Ascending aorta (tissue), 2 donors: ENCODE data around the gene GPC3. TPM values are rescaled to one million over a fixed set of nuclear protein-coding genes. Genes with fewer than 3 reads are reported as not detected.

Experiments
- DNase-seq, 2 donors: peaks; one replicate each; pipeline ENCODE4 v3.0.0-alpha.2; 2019; ENCODE audit warnings: low spot score in 2 of 2
- H3K27ac ChIP-seq, 2 donors: fragments of 200-600 bp; sonication (generic); one replicate each; pipeline ENCODE4 v1.5.1; 2016 to 2017; ENCODE audit warnings: mild to moderate bottlenecking in 1 of 2
- H3K27me3 ChIP-seq: fragments of 200-600 bp; sonication (generic); one replicate; pipeline ENCODE4 v1.5.1; 2017
- H3K36me3 ChIP-seq, 2 donors: fragments of 200-600 bp; sonication (generic); one replicate each; pipeline ENCODE4 v1.5.1; 2016
- H3K4me1 ChIP-seq, 2 donors: fragments of 200-600 bp; sonication (generic); one replicate each; pipeline ENCODE4 v1.5.1; 2016 to 2017; ENCODE audit warnings: mild to moderate bottlenecking in 1 of 2
- H3K4me3 ChIP-seq, 2 donors: fragments of 200-600 bp; sonication (generic); one replicate each; pipeline ENCODE4 v1.5.1; 2016 to 2017; ENCODE audit warnings: mild to moderate bottlenecking in 1 of 2
- H3K9me3 ChIP-seq, 2 donors: fragments of 200-600 bp; sonication (generic); one replicate each; pipeline ENCODE4 v1.5.1; 2016
- intact Hi-C: fragments of 100-400 bp; cut with DNase I; formaldehyde crosslinking; loops from one replicate; pipeline ENCODE4 v1.15.1; 2023
- total RNA-seq: library from RNA; depleted of rRNA; stranded (reverse); fragments of >200 nt; gene quantifications from one replicate; pipeline ENCODE4 v1.1.0, GENCODE V29; 2016
- TF ChIP-seq, protein P1 (sequence below), 3 experiments: fragments of 200-600 bp in 2 of 3; fragments of 450-650 bp in 1 of 3; sonication (generic) in 2 of 3; IDR thresholded peaks; one replicate each; pipeline ENCODE4 v1.5.1; 2016 to 2019; ENCODE audit warnings: antibody characterized with exemption in 3 of 3, mild to moderate bottlenecking in 1 of 3, moderate library complexity in 1 of 3

The GPC3 gene
- total RNA-seq, 1 donor from 2014 or later = 0.75 TPM

DNA sequence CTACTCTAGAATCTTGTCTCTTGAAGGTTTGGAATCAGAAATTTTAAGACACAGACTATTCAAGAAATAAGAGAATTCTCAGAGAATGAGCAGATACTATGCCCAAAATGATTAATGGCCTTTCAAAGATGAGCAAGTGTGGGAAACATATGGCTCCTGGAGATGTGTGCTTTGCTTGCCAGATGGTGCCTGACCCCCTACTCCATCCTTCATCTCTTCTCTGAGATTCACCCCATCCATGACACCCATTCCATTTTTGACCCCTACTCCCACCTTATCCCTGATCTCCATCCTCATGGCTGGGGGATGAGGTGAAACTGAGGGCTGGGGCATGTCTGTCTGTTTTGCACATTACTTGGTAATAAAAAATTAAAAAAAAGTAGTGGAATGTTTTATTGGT, 75.5 kb downstream of the GPC3 start:
- Histone ChIP-seq H3K4me3 (no peak overlapping the region), H3K9me3 (no peaks in the 10 kb centered on the region), H3K4me1 (no peaks in the 10 kb centered on the region), H3K27ac (no peak overlapping the region), H3K36me3 (no peaks in the 10 kb centered on the region), H3K27me3 (no peaks in the 10 kb centered on the region)
- no peak for DNase-seq
- intact Hi-C loops = no loop called here
- TF ChIP-seq, protein P1, sequence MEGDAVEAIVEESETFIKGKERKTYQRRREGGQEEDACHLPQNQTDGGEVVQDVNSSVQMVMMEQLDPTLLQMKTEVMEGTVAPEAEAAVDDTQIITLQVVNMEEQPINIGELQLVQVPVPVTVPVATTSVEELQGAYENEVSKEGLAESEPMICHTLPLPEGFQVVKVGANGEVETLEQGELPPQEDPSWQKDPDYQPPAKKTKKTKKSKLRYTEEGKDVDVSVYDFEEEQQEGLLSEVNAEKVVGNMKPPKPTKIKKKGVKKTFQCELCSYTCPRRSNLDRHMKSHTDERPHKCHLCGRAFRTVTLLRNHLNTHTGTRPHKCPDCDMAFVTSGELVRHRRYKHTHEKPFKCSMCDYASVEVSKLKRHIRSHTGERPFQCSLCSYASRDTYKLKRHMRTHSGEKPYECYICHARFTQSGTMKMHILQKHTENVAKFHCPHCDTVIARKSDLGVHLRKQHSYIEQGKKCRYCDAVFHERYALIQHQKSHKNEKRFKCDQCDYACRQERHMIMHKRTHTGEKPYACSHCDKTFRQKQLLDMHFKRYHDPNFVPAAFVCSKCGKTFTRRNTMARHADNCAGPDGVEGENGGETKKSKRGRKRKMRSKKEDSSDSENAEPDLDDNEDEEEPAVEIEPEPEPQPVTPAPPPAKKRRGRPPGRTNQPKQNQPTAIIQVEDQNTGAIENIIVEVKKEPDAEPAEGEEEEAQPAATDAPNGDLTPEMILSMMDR (IDR thresholded peaks at IDR 0.05) = no peak

DNA sequence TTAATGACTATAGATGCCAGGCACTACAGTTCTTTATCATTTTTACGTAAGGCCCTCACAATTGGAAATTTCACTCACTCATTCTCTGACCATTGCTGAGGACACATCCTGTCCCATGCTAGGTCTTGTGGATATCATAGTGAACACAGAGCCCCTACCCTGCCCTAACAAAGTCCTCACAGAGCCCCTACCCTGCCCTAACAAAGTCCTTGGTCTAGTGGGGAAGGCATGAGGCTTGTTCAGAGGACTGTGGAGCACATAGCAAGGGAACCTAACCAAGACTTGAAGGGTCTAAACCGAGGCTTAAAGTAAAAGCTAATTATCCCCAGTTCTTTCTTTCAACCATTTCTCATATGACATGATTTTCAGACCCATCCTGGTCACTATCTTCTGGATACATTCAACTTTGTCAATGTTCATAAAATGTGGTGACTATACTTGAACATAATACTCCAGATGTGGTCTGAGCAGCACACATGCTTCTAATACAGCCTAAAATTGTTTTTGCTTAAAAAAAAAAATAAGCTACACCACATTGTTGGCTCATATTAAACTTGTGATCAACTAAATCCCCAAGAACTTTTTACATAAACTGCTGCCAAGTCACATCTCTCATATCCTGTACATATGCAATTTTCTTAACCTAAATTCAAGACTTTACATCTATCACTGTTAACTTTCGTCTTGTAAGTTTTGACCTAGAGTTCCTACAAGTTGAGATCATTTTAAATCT, 77.0 kb downstream of the GPC3 start:
- TF ChIP-seq, protein P1 (IDR thresholded peaks at IDR 0.05) = no peak
- no peak for DNase-seq
- Histone ChIP-seq H3K27me3 (no peaks in the 10 kb centered on the region), H3K4me3 (no peak overlapping the region), H3K36me3 (no peaks in the 10 kb centered on the region), H3K9me3 (no peaks in the 10 kb centered on the region), H3K4me1 (no peaks in the 10 kb centered on the region), H3K27ac (no peak overlapping the region)
- intact Hi-C loops = no loop called here

DNA sequence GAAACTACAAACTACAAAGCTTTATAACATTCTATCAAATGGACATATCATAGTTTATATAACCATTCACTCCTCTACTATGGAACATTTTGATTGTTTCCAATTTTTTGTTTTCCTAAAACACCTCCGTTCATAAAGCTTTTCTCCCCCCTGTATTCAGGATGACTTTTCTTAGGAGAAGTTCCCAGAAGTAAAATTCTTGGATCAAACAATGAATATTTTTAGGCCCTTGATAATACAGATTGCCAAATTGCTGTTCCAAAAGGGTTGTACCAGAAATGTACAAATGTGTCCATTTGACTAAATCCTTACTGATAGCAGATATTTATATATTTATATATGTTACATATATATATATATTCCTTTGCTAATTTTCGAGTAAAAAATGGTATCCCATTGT, 77.8 kb downstream of the GPC3 start:
- intact Hi-C loops = no loop called here
- Histone ChIP-seq H3K9me3 (no peaks in the 10 kb centered on the region), H3K4me3 (no peak overlapping the region), H3K36me3 (no peaks in the 10 kb centered on the region), H3K4me1 (no peaks in the 10 kb centered on the region), H3K27ac (no peak overlapping the region), H3K27me3 (no peaks in the 10 kb centered on the region)
- no peak for DNase-seq
- TF ChIP-seq, protein P1 (IDR thresholded peaks at IDR 0.05) = no peak

DNA sequence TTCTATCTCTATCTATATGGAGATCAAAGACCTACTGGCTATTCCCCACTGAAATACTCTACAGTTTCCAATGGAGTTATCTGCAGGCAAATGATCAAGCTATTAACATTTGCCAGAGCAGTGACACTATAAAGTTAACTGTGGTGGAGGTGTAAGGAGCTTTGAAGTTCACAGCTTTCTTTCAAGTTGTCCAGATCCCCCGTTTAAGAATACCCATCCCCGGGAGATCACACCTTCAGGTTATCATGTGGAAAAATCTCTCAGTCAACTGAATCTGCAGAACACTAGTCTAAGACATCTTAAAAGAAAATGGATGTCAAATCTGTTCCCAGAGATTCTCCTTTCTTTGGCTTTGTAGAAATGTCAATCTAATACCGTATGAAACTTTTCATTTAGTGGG, 80.1 kb downstream of the GPC3 start:
- Histone ChIP-seq H3K27ac (no peak overlapping the region), H3K27me3 (no peaks in the 10 kb centered on the region), H3K36me3 (no peaks in the 10 kb centered on the region), H3K9me3 (no peaks in the 10 kb centered on the region), H3K4me3 (no peak overlapping the region), H3K4me1 (no peaks in the 10 kb centered on the region)
- no peak for DNase-seq
- intact Hi-C loops = no loop called here
- TF ChIP-seq, protein P1 (IDR thresholded peaks at IDR 0.05) = no peak

DNA sequence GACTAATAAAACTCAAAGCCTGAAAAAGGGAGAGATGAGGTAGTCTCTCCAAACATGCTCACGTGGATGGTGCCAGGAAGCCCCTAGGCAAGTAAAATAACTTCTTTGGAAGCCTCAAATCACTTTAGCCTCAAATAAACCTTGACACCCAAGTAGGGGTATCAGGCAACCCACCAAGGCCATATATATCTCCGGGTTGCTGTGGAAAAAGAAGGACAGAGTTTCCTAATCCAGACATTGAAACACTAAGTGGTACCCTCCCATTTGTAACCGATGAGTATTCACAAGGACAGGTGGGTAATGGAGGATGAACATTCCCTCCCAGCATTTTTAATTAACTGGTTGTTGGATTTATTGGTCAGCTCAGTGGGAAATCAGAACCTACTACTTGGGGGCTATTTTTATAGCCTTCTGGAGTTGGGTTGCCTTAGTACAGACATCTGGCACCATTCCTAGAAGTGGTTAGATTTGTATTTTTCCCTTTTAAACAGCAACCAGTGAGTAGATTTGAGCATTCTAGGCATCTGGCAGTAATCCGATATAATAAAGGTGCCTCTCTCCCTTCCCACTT, 87.7 kb downstream of the GPC3 start:
- Histone ChIP-seq H3K9me3 (no peaks in the 10 kb centered on the region), H3K27me3 (no peaks in the 10 kb centered on the region), H3K36me3 (no peaks in the 10 kb centered on the region), H3K4me3 (no peak overlapping the region), H3K27ac (no peak overlapping the region), H3K4me1 (no peaks in the 10 kb centered on the region)
- TF ChIP-seq, protein P1 (IDR thresholded peaks at IDR 0.05) = no peak
- DNase-seq = no peak
- intact Hi-C loops = no loop called here
